IPS-11a (cell line): ENCODE measurements around the gene SEPTIN12.
"Not testable (repeated sequence)": the region's sequence is repeated elsewhere in the genome, so short reads cannot be mapped to it uniquely, and the experiment has no call there.

Experiments
- H3K4me3 ChIP-seq: one replicate; pipeline ENCODE4 v1.5.1; 2013; ENCODE audit warnings: low read depth, low read length, control low read depth

The SEPTIN12 gene

DNA sequence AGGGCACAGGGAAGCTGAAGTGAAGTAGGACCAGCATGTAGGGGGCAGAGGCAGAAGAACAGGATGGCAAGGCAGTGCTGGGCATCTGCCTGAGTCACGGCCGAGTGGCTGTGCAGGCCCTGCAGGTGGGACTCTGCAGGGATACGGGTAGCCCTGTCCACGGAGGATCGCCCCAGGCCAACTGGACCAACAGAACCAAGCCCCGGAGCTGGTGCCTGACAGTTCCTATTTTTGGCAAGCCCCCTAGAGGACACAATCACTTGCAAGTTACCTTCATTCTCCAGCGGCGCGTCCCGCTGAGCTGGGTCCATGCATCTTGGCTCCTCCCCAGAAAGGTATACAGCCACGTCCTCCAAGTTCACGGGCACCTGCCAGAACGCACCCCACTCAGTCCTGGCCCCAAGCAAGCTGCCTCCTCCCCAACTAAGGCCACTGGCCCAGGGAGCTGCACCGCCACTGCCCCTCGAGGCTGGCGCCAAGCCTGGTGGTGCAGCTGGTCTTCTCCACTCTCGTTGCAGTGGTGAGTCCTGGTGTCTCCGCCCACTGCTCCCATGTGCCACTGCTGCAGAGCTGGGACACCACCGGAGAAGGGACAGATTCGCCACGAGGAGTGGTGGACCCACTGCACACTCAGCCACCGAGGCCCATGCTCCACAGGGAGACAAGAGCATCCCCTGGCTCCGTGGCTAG is 27.8 kb downstream of the SEPTIN12 start:
- H3K4me3 ChIP-seq = no peak overlapping the region

DNA sequence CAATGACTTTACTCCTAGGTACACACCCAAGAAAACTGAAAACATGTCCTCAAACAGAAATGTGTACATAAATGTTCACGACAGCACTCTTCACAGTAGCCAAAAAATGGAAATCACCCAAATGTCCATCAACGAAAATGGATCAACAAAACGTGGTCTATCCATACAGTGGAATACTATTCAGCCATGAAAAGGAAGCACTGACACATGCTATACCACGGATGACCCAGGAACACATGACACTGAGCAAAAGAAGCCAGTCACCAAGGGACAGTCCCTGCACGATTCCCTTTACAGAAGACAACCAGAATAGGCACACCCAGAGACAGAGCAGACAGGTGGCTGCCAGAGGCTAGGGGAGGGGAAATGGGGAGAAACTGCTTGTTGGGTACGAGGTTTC is 32.5 kb downstream of the SEPTIN12 start:
- H3K4me3 ChIP-seq = no peak overlapping the region

DNA sequence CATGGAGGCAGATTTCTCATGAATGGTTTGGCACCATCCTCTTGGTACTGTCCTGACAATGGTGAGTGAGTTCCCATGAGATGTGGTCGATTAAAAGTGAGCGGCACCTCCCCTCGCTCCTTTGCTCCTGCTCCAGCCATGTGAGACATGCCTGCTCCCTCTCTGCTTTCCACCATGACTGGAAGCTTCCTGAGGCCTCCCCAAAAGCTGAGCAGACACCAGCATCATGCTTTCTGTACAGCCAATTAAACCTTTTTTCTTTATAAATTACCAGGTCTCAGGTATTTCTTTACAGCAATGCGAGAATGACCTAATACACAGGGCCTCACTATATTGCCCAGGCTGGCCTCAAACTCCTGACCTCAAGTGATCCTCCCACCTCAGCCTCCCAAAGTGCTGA is 33.3 kb downstream of the SEPTIN12 start:
- no peak overlapping the region for H3K4me3 ChIP-seq

- no peak overlapping the region for H3K4me3 ChIP-seq
Observed at GRCh38 chr16:4753227-4753626, 34.9 kb downstream of the SEPTIN12 start.

GRCh38 chr16:4752351-4753100 is 35.6 kb downstream of the SEPTIN12 start:
- no peak overlapping the region for H3K4me3 ChIP-seq

DNA sequence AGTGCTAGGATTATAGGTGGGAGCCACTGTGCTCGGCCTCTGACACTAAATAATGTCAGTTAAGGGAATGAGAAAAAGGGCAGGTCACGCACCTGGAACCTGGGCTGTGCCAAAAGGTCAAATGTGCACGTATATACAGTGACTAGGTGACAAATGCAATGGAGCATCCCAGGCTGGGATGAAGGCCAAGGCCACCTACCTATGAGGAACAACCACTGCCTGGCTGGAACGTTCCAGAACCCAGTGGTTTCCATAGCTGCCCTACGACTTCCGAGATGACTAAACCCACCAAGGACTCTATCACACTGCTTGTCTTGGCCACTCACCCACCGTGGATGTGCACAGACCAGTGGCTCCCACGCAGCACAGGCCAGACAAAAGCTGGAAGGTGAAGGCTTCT is 37.2 kb downstream of the SEPTIN12 start:
- no peak overlapping the region for H3K4me3 ChIP-seq

DNA sequence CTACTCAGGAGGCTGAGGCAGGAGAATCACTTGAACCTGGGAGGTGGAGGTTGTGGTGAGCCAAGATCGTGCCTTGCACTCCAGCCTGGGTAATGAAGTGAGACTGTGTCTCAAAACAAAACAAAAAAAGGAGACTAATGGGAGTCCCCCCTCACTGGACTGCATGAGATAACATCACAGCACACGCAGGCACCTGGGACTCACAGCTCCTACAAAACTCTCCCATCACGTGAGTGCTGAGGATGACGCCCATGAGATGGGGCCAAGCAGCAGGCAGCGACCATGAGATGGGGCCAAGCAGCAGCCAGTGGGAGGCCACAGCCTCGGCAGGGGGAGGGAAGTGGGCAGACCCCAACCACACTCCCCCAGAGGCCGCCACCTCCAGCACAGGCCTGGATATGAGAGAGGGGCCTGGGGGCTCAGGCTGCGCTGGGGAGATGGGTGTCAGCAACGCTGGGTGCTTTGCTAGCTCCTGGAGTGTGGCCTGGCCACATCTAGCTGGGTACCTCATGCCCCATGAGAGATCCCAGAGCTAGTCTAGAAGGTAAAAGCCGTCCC is 38.4 kb downstream of the SEPTIN12 start:
- no peak overlapping the region for H3K4me3 ChIP-seq

DNA sequence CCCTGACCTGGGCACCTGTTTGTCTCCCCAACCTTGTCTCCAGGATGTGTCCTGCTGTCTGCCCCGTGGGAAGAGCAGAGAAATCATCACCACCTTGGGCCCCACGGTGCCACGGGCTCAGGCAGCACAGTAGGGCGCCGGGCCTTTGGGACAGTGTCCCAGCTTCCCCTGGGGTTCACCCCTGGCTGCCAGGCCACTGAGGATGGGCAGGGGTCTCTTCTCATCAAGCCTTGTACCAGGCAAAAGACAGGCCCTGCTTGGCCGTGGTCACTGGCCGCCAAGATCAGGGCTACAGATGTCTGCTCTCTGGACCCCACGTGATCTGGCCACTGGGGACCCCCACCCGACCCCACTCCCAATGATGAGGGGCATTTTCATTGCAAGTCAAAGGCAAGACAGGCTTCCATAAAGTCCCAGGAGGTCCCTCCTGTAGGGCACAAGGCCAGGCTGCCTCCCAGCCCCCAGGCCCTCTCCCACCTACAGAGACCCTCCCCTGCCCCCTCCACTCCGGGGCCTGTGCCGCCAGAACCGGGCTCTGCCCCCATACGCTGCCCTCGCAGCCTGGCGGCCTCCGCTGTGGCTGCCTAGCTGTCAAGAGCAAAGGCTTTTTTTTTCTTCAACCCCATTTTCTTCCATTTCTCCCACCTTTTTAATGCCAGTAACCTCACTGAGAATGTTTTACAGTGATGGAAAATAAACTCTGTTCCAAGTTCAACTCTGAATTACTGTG is 39.3 kb downstream of the SEPTIN12 start:
- H3K4me3 ChIP-seq = no peak overlapping the region

GRCh38 chr16:4747906-4748681 is 40.1 kb downstream of the SEPTIN12 start:
- no peak overlapping the region for H3K4me3 ChIP-seq

GRCh38 chr16:4746991-4747574 is 41.1 kb downstream of the SEPTIN12 start:
- no peak overlapping the region for H3K4me3 ChIP-seq

DNA sequence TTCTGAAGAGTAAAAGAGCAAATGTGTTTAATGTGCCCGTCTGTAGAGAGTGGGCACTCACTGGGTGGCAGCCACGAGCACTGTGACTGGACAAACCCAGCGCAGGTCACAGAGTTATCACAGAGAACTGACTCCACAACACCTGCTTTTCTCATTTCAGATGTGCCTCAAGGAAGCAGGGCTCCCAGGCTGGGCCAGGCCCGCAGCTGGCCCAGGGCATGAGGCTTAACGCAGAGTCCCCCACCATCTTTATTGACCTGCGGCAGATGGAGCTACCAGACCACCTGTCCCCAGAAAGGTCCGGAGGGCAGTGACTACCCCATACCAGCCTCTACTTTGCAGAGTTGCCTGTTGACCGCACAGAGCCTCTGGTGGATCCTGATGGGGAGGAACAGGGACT is 41.9 kb downstream of the SEPTIN12 start:
- no peak overlapping the region for H3K4me3 ChIP-seq

GRCh38 chr16:4745274-4745569 is 42.9 kb downstream of the SEPTIN12 start:
- H3K4me3 ChIP-seq = no peak overlapping the region

DNA sequence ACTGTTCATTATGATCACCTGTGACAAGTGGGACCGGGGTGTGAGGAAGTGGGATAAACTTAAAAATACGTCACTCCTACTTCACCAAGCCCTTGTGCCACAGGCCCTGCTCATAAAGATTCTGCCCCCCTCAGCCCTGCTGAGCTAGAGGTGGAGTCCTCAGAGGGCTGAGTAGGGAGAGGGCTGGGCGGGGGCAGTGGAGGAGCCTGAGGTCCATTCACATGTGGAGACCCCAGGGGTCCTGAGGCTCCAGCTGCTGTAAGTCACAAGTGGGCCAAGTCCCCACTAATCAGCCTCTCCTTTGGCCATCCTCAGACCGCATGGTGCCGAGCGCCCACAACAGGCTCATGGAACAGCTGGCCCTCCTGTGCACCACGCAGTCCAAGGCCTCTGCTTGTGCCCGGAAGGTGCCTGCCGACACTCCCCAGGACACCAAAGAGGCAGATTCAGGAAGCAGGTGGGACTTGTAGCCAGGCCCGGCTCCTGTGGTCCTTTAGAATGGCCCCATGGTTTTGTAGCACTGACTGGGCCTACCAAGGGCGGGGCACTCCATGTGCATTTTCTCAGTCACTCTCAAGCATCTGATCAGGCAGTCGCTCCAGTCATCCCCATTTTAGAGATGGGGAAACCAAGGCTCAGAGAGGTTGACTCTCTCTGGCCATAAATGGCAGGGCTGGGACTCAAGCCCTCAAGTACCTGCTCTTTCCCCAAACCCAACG is 43.4 kb downstream of the SEPTIN12 start:
- no peak overlapping the region for H3K4me3 ChIP-seq

DNA sequence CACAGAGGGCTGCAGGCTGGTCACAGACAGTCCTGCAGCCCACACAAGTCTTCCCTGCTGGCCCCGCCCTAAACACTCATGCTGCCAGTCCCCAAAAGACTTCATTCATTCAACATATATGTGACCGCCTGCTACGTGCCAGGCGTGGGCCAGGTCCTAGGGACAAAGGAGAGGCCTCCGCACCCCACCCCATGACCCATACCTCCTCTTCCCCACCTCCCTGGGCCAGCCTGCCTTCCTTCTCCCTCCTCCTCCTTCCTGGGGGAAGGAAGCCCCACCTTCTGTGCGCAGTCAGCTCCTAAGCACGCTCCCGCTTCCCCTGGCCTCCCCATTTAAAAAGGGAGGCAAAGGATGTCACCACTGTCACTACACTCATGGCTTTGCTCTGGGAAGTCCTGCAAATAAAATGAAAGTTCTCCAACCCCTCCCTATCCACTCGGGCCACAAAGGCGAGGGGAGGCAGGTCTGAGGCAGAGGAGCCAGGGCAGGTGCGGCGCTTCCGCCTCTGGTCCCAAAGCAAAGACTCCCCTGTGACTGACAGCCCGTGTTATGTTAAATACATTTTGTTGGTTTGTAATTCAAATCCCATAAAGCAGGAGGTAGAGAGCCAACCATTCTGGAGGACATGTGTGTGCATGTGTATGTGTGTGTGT is 44.8 kb downstream of the SEPTIN12 start:
- H3K4me3 ChIP-seq = no peak overlapping the region

GRCh38 chr16:4738370-4738769 is 49.8 kb downstream of the SEPTIN12 start:
- H3K4me3 ChIP-seq = not testable (repeated sequence)

- no peak overlapping the region for H3K4me3 ChIP-seq
Observed at GRCh38 chr16:4737545-4737944, 50.6 kb downstream of the SEPTIN12 start.

- H3K4me3 ChIP-seq = no peak overlapping the region
Observed at GRCh38 chr16:4736546-4736945, 51.6 kb downstream of the SEPTIN12 start.

DNA sequence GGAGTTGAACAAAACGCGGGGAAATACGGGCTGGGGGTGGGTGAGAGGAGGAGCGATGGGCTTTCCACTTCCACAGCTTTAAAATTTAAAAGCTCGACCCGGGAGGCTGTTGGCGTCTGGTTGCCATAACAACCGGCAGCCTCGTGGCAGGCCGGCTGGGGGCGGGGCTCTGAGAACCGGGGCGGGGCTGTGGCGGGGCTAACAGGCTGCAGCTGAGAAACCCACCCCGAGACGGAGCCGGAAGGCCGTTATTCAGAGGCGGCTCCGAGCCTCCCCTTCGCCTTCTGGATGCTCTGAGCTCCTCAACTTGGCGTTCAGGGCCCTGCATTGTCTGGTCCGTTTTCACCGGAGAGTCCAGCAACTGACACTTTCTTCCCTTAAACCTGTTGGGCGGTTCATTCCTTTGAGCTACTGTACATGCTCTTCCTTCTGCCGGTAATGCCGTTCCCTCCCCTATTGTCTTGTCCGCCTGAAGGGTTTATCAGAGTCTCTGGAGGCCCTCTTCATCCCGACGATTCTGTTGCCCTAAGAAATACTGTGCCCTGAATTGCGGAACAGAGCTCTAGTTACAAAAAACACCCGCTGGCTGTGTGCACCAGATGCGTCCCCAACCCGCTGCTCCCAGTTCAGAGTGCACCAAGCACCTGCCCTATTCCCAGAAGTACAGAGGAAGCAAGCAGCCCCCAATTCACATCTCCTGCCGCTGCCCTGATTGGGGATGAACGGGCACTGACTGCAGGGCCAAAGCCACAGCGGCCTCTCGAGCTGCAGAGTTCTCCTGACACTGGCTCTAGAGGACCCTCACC is 53.2 kb downstream of the SEPTIN12 start:
- peak overlapping the region; percentile 92 for H3K4me3 ChIP-seq
